Fibroblast of mammary gland (primary cell): ENCODE measurements around the gene EXOSC3.
"Not testable (repeated sequence)": the region's sequence is repeated elsewhere in the genome, so short reads cannot be mapped to it uniquely, and the experiment has no call there.

ENCODE experiments used
- DNase-seq: peaks from one replicate; pipeline ENCODE4 v3.0.0-alpha.2; 2010; ENCODE audit warnings: low read depth
- H3K4me3 ChIP-seq: 2 replicates; pipeline ENCODE4 v1.5.1; 2011; ENCODE audit warnings: low read depth, mild to moderate bottlenecking, low read length, moderate library complexity; ENCODE audit not compliant: control insufficient read depth
- CTCF ChIP-seq: conservative IDR thresholded peaks from 2 replicates; pipeline ENCODE4 v1.5.1; 2011; ENCODE audit warnings: low read depth, low read length, inconsistent platforms; ENCODE audit not compliant: control insufficient read depth, insufficient read depth

The EXOSC3 gene

GRCh38 chr9:37758747-37759146 lies 26.1 kb downstream of the EXOSC3 start:
- no peak overlapping the region for H3K4me3 ChIP-seq
- no peak for DNase-seq
- no peak for TF ChIP-seq CTCF

- TF ChIP-seq CTCF = no peak
- H3K4me3 ChIP-seq = peak within 1 kb of the TSS; percentile 92
- DNase-seq = peak; percentile 60
Measured at GRCh38 chr9:37753489-37754190, 31.2 kb downstream of the EXOSC3 start, which contains the start of gene TRMT10B. TRMT10B (plus strand) TSS chr9:37753805; CDS start chr9:37761932, 8,127 bp downstream.

- H3K4me3 ChIP-seq = peak overlapping the region; percentile 92
- no peak for DNase-seq
- TF ChIP-seq CTCF = no peak
Measured at GRCh38 chr9:37752642-37753488, 32.0 kb downstream of the EXOSC3 start.

- not testable (repeated sequence) for DNase-seq, H3K4me3 ChIP-seq
Measured at GRCh38 chr9:37752112-37752511, 32.8 kb downstream of the EXOSC3 start.

- H3K4me3 ChIP-seq, DNase-seq: not testable (repeated sequence)
Measured at GRCh38 chr9:37751704-37752103, 33.2 kb downstream of the EXOSC3 start.

- no peak for TF ChIP-seq CTCF
- H3K4me3 ChIP-seq = no peak overlapping the region
- DNase-seq = no peak
Measured at GRCh38 chr9:37751186-37751585, 33.7 kb downstream of the EXOSC3 start.

- H3K4me3 ChIP-seq = no peak overlapping the region
- DNase-seq = no peak
- no peak for TF ChIP-seq CTCF
Measured at GRCh38 chr9:37749129-37749528, 35.7 kb downstream of the EXOSC3 start.

GRCh38 chr9:37747271-37747753 lies 37.6 kb downstream of the EXOSC3 start:
- H3K4me3 ChIP-seq = no peak overlapping the region
- peak; percentile 97 for TF ChIP-seq CTCF
- peak; percentile 72 for DNase-seq
